HG03103 (cell line): Measurements from ENCODE around the gene C1orf232.

Source experiments
- ATAC-seq: cut with Tn5 transposase; IDR thresholded peaks from one replicate; pipeline ENCODE4 v1.9.1; 2021; ENCODE audit warnings: low read depth; ENCODE audit not compliant: unreplicated experiment

C1orf232 gene

GRCh38 chr1:26180010-26180506 is 11.3 kb upstream of the C1orf232 start:
- no peak for ATAC-seq

- ATAC-seq, result peak; percentile 52
Observed at GRCh38 chr1:26177182-26177684, 8.5 kb upstream of the C1orf232 start, which contains the start of gene CNKSR1. TSS of gene CNKSR1 (plus strand) at chr1:26177491. CDS start at chr1:26177548, 57 bp downstream.

- ATAC-seq, result no peak
Observed at GRCh38 chr1:26175346-26175745, 6.6 kb upstream of the C1orf232 start.

GRCh38 chr1:26171084-26172072 is 2.6 kb upstream of the C1orf232 start, which contains the start of gene ZNF593OS:
TSS of gene ZNF593OS (minus strand) at chr1:26171832. CDS start at chr1:26171661, 171 bp downstream.
- ATAC-seq, result no peak

- no peak for ATAC-seq
Observed at GRCh38 chr1:26170472-26170821, 1.7 kb upstream of the C1orf232 start.

GRCh38 chr1:26169669-26170471 is 1.1 kb upstream of the C1orf232 start, which contains the start of gene ZNF593:
TSS of gene ZNF593 (plus strand) at chr1:26169908. CDS start at chr1:26169984, 76 bp downstream.
- peak; percentile 90 for ATAC-seq

- ATAC-seq, result no peak
Observed at GRCh38 chr1:26169198-26169554, 413 bp upstream of the C1orf232 start.

GRCh38 chr1:26166719-26167281 is 2.0 kb downstream of the C1orf232 start:
- ATAC-seq, result no peak

- ATAC-seq, result no peak
Observed at GRCh38 chr1:26164861-26165842, 3.6 kb downstream of the C1orf232 start.

- no peak for ATAC-seq
Observed at GRCh38 chr1:26164036-26164860, 4.5 kb downstream of the C1orf232 start.

- no peak for ATAC-seq
Observed at GRCh38 chr1:26163684-26164035, 5.1 kb downstream of the C1orf232 start.

- no peak for ATAC-seq
Observed at GRCh38 chr1:26162220-26162709, 6.5 kb downstream of the C1orf232 start.

GRCh38 chr1:26161415-26162219 is 7.1 kb downstream of the C1orf232 start:
- no peak for ATAC-seq

- ATAC-seq, result no peak
Observed at GRCh38 chr1:26160527-26161414, 8.0 kb downstream of the C1orf232 start.

GRCh38 chr1:26159743-26160039 is 9.1 kb downstream of the C1orf232 start:
- ATAC-seq, result no peak

GRCh38 chr1:26158908-26159742 is 9.6 kb downstream of the C1orf232 start, which contains the start of gene FAM110D:
TSS of gene FAM110D (plus strand) at chr1:26159079. CDS start at chr1:26161292, 2,213 bp downstream.
- no peak for ATAC-seq
